Measurements from ENCODE around the gene TYR. TPM values are rescaled to one million over a fixed set of nuclear protein-coding genes. Genes with fewer than 3 reads are reported as not detected.
"Not testable (repeated sequence)": the region's sequence is repeated elsewhere in the genome, so short reads cannot be mapped to it uniquely, and the experiment has no call there.

The TYR gene
- total RNA-seq, 1 experiment from 2014 or later = 1,434 TPM

DNA sequence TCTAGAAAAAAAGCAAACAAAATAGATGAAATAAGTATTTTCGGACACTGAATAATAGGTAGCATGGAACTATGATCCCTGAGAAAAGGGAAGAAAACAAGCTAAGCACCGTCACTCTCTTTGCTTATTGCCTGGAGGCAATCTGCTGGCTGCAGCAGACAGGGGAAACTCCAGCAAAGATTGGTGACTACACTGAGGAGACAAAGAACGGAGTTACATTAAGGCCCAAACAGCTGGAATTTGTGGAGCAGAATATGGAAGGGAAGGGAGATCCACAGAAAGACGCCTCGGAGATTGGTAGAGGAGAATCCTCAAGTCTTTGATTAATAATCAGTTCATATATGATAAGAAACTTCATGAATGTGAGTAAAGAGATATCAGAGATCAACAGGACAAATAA lies 150.2 kb downstream of the TYR start:
- in situ Hi-C loops (cut with HindIII; ENCODE audit: low pct_unique_long_range_greater_than_20kb, low sequenced_read_pairs) = no loop called here
- peak; percentile 50 for DNase-seq (ENCODE audit: low read depth, low spot score)

- DNase-seq (ENCODE audit: low read depth, low spot score); in situ Hi-C loops (cut with HindIII; ENCODE audit: low pct_unique_long_range_greater_than_20kb, low sequenced_read_pairs): not testable (repeated sequence)
Measured at GRCh38 chr11:89331940-89332339, 154.3 kb downstream of the TYR start.

- peak; percentile 49 for DNase-seq (ENCODE audit: low read depth, low spot score)
- in situ Hi-C loops (cut with HindIII; ENCODE audit: low pct_unique_long_range_greater_than_20kb, low sequenced_read_pairs) = not testable (repeated sequence)
Measured at GRCh38 chr11:89333704-89334103, 156.0 kb downstream of the TYR start.

GRCh38 chr11:89337100-89337650 lies 159.5 kb downstream of the TYR start:
- DNase-seq (ENCODE audit: low read depth, low spot score); in situ Hi-C loops (cut with HindIII; ENCODE audit: low pct_unique_long_range_greater_than_20kb, low sequenced_read_pairs): not testable (repeated sequence)

- in situ Hi-C loops (cut with HindIII; ENCODE audit: low pct_unique_long_range_greater_than_20kb, low sequenced_read_pairs); DNase-seq (ENCODE audit: low read depth, low spot score): not testable (repeated sequence)
Measured at GRCh38 chr11:89338073-89338472, 160.4 kb downstream of the TYR start.

DNA sequence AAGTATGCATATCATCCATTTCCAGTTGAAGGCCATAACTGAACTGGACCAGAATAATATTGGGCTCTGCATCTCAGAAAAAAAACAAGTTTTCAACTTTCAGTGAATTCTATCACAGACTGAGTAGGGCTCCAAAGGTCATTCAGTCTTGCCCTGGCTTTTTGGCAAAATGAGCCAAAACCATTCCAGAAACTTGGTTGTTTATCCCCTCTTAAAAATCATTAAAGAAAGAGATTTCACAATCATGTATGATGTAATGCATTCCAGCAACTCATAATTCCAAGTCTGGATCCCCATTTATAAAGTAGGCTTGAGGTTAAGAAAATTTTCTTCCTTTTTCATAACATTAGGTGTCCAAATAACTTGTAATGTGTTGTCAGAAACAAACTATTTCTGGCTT lies 162.8 kb downstream of the TYR start:
- in situ Hi-C loops (cut with HindIII; ENCODE audit: low pct_unique_long_range_greater_than_20kb, low sequenced_read_pairs); DNase-seq (ENCODE audit: low read depth, low spot score): not testable (repeated sequence)

GRCh38 chr11:89342880-89343572 lies 165.4 kb downstream of the TYR start:
- in situ Hi-C loops (cut with HindIII; ENCODE audit: low pct_unique_long_range_greater_than_20kb, low sequenced_read_pairs); DNase-seq (ENCODE audit: low read depth, low spot score): not testable (repeated sequence)

Other genes starting within 250 kb of the TYR start
- gene GRM5, start 111.9 kb upstream of the TYR start, total RNA-seq (2014; rRNA removed; shearing (Covaris generic)) = 0.05 TPM in 2 replicates